LNCAP (cell line): ENCODE results near the gene SPON1.

Experiments
- TF ChIP-seq, protein P1 (sequence below): fragments of 450-650 bp; IDR thresholded peaks from 2 replicates; pipeline ENCODE4 v1.5.1; 2017; ENCODE audit warnings: mild to moderate bottlenecking

The SPON1 gene

DNA sequence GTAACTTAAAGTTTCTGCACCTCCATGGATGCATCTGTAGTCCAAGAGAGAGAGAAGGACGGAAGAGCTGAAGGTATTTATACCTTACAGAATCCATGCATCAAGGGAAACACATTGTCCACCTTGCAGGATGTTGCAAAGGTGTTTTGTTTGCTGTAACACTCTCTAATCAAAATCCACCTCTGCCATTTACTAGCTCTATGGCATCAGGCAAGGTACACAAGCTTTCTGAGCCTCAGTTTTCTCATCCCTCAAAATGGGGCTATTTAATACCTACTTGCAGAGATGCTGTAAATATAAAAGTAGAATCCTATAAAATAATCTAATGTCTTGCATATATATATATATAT is 21.6 kb upstream of the SPON1 start:
- TF ChIP-seq, protein P1, sequence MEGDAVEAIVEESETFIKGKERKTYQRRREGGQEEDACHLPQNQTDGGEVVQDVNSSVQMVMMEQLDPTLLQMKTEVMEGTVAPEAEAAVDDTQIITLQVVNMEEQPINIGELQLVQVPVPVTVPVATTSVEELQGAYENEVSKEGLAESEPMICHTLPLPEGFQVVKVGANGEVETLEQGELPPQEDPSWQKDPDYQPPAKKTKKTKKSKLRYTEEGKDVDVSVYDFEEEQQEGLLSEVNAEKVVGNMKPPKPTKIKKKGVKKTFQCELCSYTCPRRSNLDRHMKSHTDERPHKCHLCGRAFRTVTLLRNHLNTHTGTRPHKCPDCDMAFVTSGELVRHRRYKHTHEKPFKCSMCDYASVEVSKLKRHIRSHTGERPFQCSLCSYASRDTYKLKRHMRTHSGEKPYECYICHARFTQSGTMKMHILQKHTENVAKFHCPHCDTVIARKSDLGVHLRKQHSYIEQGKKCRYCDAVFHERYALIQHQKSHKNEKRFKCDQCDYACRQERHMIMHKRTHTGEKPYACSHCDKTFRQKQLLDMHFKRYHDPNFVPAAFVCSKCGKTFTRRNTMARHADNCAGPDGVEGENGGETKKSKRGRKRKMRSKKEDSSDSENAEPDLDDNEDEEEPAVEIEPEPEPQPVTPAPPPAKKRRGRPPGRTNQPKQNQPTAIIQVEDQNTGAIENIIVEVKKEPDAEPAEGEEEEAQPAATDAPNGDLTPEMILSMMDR, result no peak

DNA sequence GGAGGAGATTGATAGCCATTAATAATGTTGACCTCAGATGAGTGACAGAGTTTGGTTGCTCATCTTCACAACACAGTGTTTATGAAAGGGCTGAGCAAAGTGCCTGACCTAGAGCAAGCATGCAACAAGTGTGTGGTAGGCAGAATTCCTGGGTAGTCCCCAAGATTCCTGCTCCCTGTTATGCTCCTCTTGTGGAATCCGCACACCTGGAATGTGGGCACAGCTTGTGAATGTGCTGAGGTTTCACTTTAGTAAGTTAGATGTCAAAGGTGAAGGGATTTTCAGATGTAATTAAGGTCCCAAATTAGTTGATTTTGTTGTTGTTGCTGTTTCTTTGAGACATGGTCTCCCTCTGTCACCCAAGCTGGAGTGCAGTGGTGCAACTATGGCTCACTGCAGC is 20.7 kb upstream of the SPON1 start:
- TF ChIP-seq, protein P1, result no peak

DNA sequence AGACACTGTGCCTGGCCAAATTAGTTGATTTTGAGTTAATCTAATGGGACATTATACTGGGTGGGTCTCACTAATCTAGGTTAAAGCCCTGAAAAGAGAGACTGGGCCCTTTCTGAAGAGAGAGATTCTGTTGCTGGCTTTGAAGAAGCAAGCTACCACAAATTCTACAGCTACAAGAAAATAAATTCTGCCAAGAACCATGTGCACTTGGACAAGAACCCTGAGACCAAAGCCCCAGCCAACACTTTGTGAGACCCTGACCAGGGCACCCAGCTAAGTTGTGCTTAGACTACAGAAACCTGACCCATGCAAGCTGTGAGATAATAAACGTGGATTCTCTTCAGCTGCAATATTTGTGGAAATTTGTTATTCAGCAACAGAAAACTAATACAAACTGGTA is 20.1 kb upstream of the SPON1 start:
- TF ChIP-seq, protein P1, result no peak

DNA sequence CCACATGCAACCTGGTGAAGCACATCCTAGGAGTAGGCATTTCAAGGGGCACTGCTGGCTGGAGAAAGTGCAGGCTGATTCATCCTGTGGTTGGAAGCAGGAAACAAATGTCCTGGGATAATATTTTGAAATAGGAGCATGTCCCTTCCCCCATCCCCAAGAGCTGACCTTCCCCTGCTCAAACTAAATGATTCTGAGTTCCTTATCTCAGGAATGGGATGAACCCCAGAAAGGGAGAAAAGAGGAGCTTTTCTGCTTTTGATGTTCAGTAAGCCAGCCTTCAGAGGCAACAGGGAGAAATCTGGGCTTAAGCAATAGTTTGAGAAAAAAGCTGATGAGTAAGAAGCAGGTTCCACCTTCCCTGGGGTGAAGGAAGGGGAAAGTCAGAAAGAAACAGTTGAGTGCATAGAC is 19.5 kb upstream of the SPON1 start:
- TF ChIP-seq, protein P1, result no peak

DNA sequence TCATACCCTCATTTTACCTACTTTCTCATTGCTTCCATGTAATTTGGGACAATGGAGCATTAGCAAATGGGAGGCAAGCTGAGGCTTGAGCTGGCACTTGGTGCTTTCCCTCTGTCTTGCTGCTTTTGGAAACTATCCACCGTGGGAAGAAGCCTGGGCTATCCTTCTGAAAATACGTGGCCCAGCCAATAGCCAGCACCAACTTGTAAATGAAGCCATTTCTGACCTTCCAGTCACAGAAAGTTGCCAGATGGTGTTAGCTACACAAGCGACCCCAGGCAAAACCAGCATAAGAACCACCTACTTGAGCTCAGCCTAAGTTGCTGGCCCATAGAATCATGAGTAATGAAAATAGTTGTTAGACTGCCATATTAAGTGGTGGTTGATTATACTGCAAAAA is 18.5 kb upstream of the SPON1 start:
- TF ChIP-seq, protein P1, result no peak

DNA sequence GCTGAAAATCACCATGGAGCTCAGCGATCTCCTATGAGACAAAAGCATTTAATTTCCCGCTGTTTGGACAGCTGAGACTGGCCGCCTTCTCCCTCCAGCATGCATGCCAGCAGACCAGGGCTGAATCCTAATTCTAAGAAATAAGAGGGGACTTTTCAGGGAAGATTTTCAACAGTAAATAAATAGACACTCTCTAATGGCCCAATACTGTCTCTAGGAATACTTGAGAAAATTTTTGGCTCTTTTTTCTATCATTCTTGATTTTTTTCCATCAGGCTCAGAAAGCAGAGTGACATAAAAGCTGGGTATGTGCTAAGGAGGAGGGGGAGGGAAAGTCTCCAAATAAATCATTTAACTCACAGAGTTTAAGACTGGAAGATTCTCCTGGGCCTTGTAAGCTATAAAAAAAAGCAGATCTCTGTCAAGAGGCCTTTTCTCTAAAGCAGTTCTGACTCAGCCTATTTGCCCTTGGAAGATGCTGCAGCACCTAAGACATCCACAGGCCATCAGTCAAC is 17.6 kb upstream of the SPON1 start:
- TF ChIP-seq, protein P1, result no peak

DNA sequence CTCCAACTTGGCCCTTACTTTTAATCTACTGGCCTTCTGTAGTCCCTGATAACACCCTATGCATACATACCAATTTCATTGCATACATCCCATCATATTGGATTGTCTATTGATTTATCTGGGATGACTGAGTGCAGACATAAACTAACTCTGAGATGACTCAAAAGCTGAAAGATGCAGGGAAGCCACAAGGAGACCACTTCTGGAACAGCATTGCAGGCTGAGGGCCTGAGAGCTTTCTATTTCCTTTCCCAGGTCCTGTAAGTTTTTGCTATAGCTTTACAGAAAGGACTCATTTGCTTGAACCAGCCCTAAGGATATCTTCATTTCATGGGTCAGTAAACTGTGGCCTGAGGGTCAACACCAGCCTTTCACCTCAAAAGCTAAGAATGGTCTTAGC is 15.1 kb upstream of the SPON1 start:
- TF ChIP-seq, protein P1, result no peak

DNA sequence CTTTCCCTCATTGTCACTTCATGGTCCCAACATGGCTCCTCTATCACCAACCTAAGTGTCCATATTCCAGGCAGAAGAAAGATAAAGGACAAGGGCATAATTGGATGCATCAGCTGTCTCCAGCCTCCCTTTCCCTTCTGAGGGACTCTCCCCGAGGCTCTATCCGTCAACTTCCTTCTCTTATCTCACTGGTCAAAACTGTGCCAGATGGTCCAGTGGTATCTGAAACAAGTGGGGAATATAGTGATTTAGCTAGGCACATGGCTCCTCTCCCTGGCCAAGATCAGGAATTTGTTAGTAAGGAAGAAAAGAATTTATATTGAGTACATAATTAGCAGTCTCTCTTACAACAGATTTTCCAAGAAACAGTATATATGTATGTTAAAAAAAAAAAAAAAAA is 12.6 kb upstream of the SPON1 start:
- TF ChIP-seq, protein P1, result no peak
